BLaER1 (cell line): ENCODE measurements around the gene TBXAS1.

Source experiments
- H3K27ac ChIP-seq: shearing (Covaris generic); formaldehyde crosslinking; 2 replicates; pipeline ENCODE4 v1.8.1; 2022
- H3K27me3 ChIP-seq: shearing (Covaris generic); formaldehyde crosslinking; 2 replicates; pipeline ENCODE4 v1.8.1; 2022
- H3K36me3 ChIP-seq: shearing (Covaris generic); formaldehyde crosslinking; 2 replicates; pipeline ENCODE4 v1.8.1; 2022
- H3K4me1 ChIP-seq: shearing (Covaris generic); formaldehyde crosslinking; 2 replicates; pipeline ENCODE4 v1.8.1; 2022
- H3K4me2 ChIP-seq: shearing (Covaris generic); formaldehyde crosslinking; 2 replicates; pipeline ENCODE4 v1.8.1; 2022
- H3K4me3 ChIP-seq: shearing (Covaris generic); formaldehyde crosslinking; 2 replicates; pipeline ENCODE4 v1.8.1; 2022
- H3K9ac ChIP-seq: shearing (Covaris generic); formaldehyde crosslinking; 2 replicates; pipeline ENCODE4 v1.8.1; 2022
- H3K9me3 ChIP-seq: shearing (Covaris generic); formaldehyde crosslinking; 2 replicates; pipeline ENCODE4 v1.8.1; 2022
- H4K20me1 ChIP-seq: shearing (Covaris generic); formaldehyde crosslinking; 2 replicates; pipeline ENCODE4 v1.8.1; 2022
- Cebpa-rat ChIP-seq: shearing (Covaris generic); IDR thresholded peaks from 2 replicates; pipeline ENCODE4 v1.8.1; 2022

The TBXAS1 gene

DNA sequence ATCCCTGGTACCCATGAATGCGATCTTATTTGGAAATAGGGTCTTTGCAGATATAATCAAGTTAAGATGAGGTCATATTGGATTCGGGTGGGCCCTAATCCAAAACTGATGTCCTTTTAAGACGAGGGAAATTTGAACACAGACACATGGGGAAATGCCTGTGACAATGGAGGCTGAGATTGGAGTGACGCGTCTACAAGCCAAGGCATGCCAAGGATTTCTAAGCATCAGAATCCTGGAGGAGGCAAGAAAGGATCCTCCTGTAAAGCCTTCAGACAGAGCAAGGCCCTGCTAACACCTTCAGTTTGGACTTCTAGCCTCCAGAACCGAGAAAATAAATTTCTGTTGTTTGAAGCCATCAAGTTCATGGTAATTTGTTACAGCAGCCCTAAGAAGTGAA is 215.2 kb downstream of the TBXAS1 start:
- Histone ChIP-seq H4K20me1 (peaks cover 32% of the 10 kb centered on the region), H3K27me3 (no peaks in the 10 kb centered on the region), H3K9me3 (no peaks in the 10 kb centered on the region), H3K27ac (no peak overlapping the region), H3K4me3 (no peak overlapping the region), H3K4me2 (no peak overlapping the region), H3K36me3 (peaks cover 83% of the 10 kb centered on the region), H3K9ac (no peak overlapping the region), H3K4me1 (peaks cover 4% of the 10 kb centered on the region)
- TF ChIP-seq Cebpa-rat: no peak

DNA sequence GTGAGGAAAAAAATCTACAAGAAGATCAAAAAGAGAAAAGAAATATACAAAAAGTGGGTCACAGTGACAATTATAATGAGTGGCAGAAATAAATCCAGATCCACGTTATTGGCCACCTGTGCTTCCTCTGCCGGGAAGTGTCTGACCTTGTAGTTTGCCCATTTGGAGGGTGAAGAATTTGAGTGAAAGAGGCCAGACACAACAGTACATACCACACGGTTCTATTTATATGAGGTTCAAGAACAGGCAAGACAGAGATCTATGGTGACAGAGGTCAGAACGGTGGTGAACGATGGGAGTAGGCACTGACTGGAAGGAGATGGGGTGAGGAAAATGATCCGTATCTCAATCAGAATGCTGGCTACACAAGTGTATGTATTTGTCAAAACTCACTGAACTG is 216.6 kb downstream of the TBXAS1 start:
- TF ChIP-seq Cebpa-rat: no peak
- no peaks in the 10 kb centered on the region for H3K9me3 ChIP-seq
- H3K4me1 ChIP-seq: peaks cover 10% of the 10 kb centered on the region
- H3K27me3 ChIP-seq: no peaks in the 10 kb centered on the region
- no peak overlapping the region for H3K4me2 ChIP-seq
- H3K27ac ChIP-seq: no peak overlapping the region
- H4K20me1 ChIP-seq: peaks cover 32% of the 10 kb centered on the region; the same call in 1 of the 2 replicates
- H3K9ac ChIP-seq: no peak overlapping the region
- H3K4me3 ChIP-seq: no peak overlapping the region
- peaks cover 79% of the 10 kb centered on the region for H3K36me3 ChIP-seq

DNA sequence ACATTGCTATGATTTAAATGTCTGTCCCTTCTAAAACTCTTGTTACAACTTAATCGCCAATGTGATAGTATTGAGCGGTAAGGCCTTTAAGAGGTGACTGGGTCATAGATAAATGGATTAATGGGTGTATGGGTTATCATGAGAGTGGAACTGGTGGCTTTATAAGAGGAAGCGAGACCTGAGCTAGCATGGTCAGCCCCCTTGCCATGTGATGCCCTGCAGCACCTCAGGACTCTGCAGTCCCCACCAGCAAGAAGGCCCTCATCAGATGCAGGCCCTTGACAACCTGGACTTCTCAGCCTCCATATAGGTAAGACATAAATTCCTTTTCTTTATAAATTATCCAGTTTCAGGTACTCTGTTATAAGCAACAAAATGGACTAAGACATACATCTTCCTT is 218.1 kb downstream of the TBXAS1 start:
- no peaks in the 10 kb centered on the region for H3K27me3 ChIP-seq
- H4K20me1 ChIP-seq: peaks cover 29% of the 10 kb centered on the region; the same call in 1 of the 2 replicates
- no peak overlapping the region for H3K4me2 ChIP-seq
- TF ChIP-seq Cebpa-rat: no peak
- H3K9me3 ChIP-seq: no peaks in the 10 kb centered on the region
- H3K27ac ChIP-seq: no peak overlapping the region
- H3K4me3 ChIP-seq: no peak overlapping the region
- peaks cover 75% of the 10 kb centered on the region for H3K36me3 ChIP-seq
- peaks cover 10% of the 10 kb centered on the region for H3K4me1 ChIP-seq
- H3K9ac ChIP-seq: no peak overlapping the region

DNA sequence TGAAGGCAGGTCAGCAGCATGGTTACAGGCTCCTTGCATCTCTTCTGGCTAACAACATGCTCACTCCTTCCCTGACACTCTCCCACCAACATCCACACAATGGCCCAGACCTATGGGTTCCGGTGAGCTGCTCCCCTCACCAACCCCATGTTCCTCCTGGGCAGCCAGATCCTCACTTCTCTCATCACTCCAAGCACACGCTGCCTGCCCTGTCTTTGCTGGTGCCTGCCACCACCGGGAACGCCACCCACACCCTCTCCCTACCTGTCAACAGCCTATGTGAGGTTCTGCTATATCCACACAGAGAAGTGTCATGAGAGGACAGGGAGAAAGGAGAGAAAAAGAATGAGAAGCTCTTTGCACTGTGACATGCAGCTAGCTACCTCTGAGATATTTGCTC is 219.1 kb downstream of the TBXAS1 start:
- no peak overlapping the region for H3K9ac ChIP-seq
- H3K9me3 ChIP-seq: no peaks in the 10 kb centered on the region
- peaks cover 75% of the 10 kb centered on the region for H3K36me3 ChIP-seq
- TF ChIP-seq Cebpa-rat: no peak
- no peaks in the 10 kb centered on the region for H3K27me3 ChIP-seq
- no peak overlapping the region for H3K4me2 ChIP-seq
- no peak overlapping the region for H3K4me3 ChIP-seq
- peaks cover 10% of the 10 kb centered on the region for H3K4me1 ChIP-seq
- H3K27ac ChIP-seq: no peak overlapping the region
- peaks cover 26% of the 10 kb centered on the region; the same call in 1 of the 2 replicates for H4K20me1 ChIP-seq

DNA sequence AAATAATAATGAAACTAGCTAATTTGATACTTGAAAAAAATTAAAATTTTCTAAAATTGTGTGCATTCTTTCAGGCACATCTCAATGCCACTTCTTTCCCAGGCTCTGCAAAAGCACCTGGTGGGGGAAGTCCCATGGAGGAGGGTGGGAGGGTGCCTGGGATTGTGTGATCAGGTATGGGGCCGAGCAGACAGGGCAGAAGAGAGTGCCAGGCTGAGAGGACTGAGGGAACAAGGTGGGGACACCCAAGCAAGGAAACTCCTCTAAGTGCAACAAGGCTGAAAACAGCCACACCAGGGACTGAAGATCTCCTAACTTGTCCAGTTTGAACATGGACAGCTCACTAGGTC is 219.9 kb downstream of the TBXAS1 start:
- Histone ChIP-seq H3K9me3 (no peaks in the 10 kb centered on the region), H3K27me3 (no peaks in the 10 kb centered on the region), H3K4me1 (peaks cover 12% of the 10 kb centered on the region), H3K4me2 (0 out of 2 replicates have a peak overlapping the region, but pooled peaks have one; percentile 52), H4K20me1 (peaks cover 26% of the 10 kb centered on the region; the same call in 1 of the 2 replicates), H3K9ac (no peak overlapping the region), H3K27ac (no peak overlapping the region; the same call in 1 of the 2 replicates), H3K4me3 (no peak overlapping the region), H3K36me3 (peaks cover 72% of the 10 kb centered on the region)
- no peak for TF ChIP-seq Cebpa-rat

DNA sequence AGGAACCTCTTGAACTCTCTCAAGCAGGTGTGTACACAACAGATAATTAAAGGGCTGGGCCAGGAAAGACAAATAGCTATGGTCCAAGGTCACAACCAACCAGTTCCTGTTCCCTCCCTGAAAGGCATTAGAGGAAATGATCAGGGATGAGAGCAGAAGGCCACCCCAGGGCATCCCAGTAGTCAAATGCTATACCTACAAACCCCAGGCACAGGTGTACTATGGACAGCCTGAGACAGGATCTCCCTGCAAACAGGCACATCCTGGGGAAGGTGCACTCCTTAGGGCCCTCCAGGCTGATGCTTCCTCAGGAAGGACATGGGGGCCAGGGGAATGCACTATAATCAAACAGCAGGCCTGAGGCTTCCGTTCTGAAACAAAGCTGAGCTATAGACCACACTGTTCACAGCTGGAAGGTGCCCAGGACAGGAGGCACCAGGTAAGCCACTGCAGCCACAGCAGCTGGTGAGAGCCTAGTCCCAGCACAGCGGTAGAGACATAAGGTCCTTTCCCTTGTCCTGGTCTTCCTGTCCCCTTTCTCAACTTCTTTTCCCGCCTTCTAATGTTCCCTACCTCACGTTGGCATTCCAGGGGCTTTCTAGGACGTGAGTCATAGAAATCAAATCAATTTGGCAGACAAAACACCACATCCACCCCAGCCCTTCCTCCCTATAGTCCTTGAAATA is 220.4 kb downstream of the TBXAS1 start:
- Histone ChIP-seq H3K27me3 (no peaks in the 10 kb centered on the region), H3K4me1 (peaks cover 16% of the 10 kb centered on the region), H3K9me3 (no peaks in the 10 kb centered on the region), H3K4me2 (peak overlapping the region; percentile 52), H3K4me3 (no peak overlapping the region), H3K27ac (peak overlapping the region; percentile 10; the same call in 1 of the 2 replicates), H3K9ac (no peak overlapping the region), H3K36me3 (peaks cover 72% of the 10 kb centered on the region), H4K20me1 (peaks cover 27% of the 10 kb centered on the region; the same call in 1 of the 2 replicates)
- no peak for TF ChIP-seq Cebpa-rat

DNA sequence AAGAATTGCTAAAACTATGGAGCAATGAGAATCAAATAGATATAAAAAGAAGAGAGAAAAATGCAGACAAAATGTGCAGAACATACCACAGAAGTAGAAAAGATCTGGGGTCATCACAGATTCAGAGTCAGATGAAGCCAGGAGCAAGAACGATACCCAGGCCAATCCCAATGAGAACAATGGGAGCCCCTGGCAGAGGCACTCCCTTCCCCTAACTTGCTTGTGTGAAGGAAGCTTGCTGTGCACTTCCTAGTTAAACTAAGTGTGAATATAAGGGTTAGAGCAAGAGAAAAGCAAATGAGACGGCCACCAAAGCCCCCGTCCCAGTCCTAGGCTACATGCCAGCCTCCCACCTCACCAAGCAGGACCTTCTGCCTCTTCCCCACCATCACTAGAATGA is 221.0 kb downstream of the TBXAS1 start:
- TF ChIP-seq Cebpa-rat: no peak
- H3K9me3 ChIP-seq: no peaks in the 10 kb centered on the region
- H3K4me2 ChIP-seq: no peak overlapping the region
- H3K27me3 ChIP-seq: no peaks in the 10 kb centered on the region
- H3K4me3 ChIP-seq: no peak overlapping the region
- H3K4me1 ChIP-seq: peaks cover 16% of the 10 kb centered on the region
- no peak overlapping the region for H3K27ac ChIP-seq
- H3K9ac ChIP-seq: no peak overlapping the region
- H4K20me1 ChIP-seq: peaks cover 31% of the 10 kb centered on the region; the same call in 1 of the 2 replicates
- H3K36me3 ChIP-seq: peaks cover 72% of the 10 kb centered on the region

DNA sequence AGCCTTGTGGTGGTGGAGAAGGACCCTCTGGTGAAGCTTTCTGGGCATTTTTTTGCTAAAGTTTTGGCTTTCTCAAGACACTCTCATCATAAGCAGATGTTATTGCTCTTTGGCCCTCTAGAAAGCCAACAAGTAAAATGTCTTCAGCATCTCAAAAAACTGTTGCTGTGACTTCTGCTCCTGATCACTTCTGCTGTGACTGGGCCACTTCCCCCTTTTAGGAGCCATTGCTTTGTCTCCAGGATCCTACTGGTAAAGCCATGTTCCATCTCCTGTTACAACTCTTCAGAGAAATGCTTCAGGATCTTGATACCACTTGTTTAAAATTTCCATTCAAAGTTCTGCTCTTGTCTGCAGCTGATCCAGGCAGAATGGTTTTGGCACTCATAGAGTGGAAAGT is 222.8 kb downstream of the TBXAS1 start:
- Histone ChIP-seq H3K27me3 (no peaks in the 10 kb centered on the region), H3K9ac (no peak overlapping the region), H4K20me1 (peaks cover 42% of the 10 kb centered on the region; the same call in 1 of the 2 replicates), H3K4me2 (no peak overlapping the region), H3K4me1 (peaks cover 16% of the 10 kb centered on the region), H3K36me3 (peaks cover 67% of the 10 kb centered on the region), H3K4me3 (no peak overlapping the region), H3K9me3 (no peaks in the 10 kb centered on the region), H3K27ac (no peak overlapping the region)
- no peak for TF ChIP-seq Cebpa-rat

DNA sequence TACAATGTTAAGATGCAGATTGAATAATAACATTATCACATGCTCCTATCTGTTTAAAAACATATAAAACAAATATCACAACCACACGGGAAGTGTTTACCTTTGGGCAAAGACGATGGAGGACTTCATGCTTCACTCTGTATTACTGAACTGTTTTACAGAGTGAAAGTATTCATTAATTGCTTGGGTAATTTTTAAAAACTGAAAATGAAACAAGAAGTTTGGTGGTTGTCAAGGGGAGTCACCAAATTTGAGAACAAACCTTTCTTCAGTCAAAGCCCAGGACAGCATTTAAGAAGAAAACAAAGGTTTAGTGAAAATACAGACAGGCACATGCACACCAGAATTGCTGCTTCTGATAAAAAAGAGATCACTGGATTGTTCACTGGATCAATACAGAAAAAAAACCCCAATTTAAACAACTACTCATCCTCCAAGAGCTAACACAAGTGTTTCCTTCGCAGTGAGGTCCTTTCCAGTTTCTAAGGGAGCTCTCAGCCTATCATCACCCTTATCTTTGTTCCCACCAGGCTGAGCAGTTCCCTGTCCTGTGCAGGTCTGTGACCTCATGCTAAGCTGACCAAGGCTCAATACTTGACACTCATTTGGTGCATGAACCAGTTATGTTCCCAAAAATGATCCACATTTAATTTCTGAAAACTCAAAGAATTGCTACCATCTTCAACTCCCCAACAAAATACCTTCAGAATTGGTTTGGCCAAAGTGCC is 224.9 kb downstream of the TBXAS1 start:
- H3K27ac ChIP-seq: no peak overlapping the region
- no peaks in the 10 kb centered on the region for H3K27me3 ChIP-seq
- peaks cover 71% of the 10 kb centered on the region for H3K36me3 ChIP-seq
- TF ChIP-seq Cebpa-rat: no peak
- no peaks in the 10 kb centered on the region for H3K9me3 ChIP-seq
- H3K9ac ChIP-seq: no peak overlapping the region
- no peak overlapping the region for H3K4me2 ChIP-seq
- no peak overlapping the region for H3K4me3 ChIP-seq
- peaks cover 15% of the 10 kb centered on the region for H3K4me1 ChIP-seq
- peaks cover 50% of the 10 kb centered on the region; the same call in 1 of the 2 replicates for H4K20me1 ChIP-seq

DNA sequence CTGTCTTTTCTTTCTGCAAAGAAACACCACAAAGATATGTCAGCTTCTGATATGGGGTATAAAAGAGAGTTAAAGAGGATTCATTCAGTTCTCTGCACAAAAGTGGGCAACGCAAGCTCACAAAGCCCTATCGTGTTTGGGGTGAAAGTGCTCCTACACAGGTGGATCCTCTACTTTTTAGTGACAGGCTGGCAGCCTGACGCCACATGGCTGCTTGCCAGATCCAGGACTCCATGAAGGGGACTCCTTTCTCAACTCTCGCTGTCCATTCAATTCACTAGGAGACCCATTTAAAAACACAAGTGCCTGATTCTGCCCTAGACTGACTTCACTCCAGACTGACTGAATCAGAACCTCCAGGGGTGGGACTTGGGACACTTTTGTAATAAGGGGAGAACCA is 225.7 kb downstream of the TBXAS1 start:
- no peaks in the 10 kb centered on the region for H3K9me3 ChIP-seq
- H3K27me3 ChIP-seq: no peaks in the 10 kb centered on the region
- peaks cover 7% of the 10 kb centered on the region for H3K4me1 ChIP-seq
- H3K36me3 ChIP-seq: peaks cover 67% of the 10 kb centered on the region
- H3K4me2 ChIP-seq: no peak overlapping the region
- peaks cover 50% of the 10 kb centered on the region; the same call in 1 of the 2 replicates for H4K20me1 ChIP-seq
- H3K4me3 ChIP-seq: no peak overlapping the region
- H3K27ac ChIP-seq: no peak overlapping the region
- no peak for TF ChIP-seq Cebpa-rat
- no peak overlapping the region for H3K9ac ChIP-seq
